HEK293T (cell line): Measurements from ENCODE around the gene ZFP36.

Source experiments
- ARNT ChIP-seq: fragments of 450-650 bp; IDR thresholded peaks from 2 replicates; pipeline ENCODE4 v1.6.1; 2017; ENCODE audit warnings: mild to moderate bottlenecking
- BHLHE40 ChIP-seq: fragments of 450-650 bp; IDR thresholded peaks from 2 replicates; pipeline ENCODE4 v1.6.1; 2016; ENCODE audit warnings: mild to moderate bottlenecking, moderate library complexity, borderline replicate concordance
- CTBP1 ChIP-seq: fragments of 450-650 bp; IDR thresholded peaks from 2 replicates; pipeline ENCODE4 v1.6.1; 2016; ENCODE audit warnings: borderline replicate concordance
- ELF4 ChIP-seq: fragments of 450-650 bp; IDR thresholded peaks from 2 replicates; pipeline ENCODE4 v1.6.1; 2017; ENCODE audit warnings: antibody characterized with exemption
- FOXA1 ChIP-seq: fragments of 450-650 bp; IDR thresholded peaks from 2 replicates; pipeline ENCODE4 v1.6.1; 2016; ENCODE audit warnings: mild to moderate bottlenecking
- FOXK2 ChIP-seq: fragments of 450-650 bp; IDR thresholded peaks from 2 replicates; pipeline ENCODE4 v1.6.1; 2016; ENCODE audit warnings: mild to moderate bottlenecking
- FOXM1 ChIP-seq: fragments of 450-650 bp; IDR thresholded peaks from 2 replicates; pipeline ENCODE4 v1.6.1; 2017; ENCODE audit warnings: mild to moderate bottlenecking, borderline replicate concordance
- HDGF ChIP-seq: fragments of 450-650 bp; IDR thresholded peaks from 2 replicates; pipeline ENCODE4 v1.6.1; 2017; ENCODE audit warnings: antibody characterized with exemption, borderline replicate concordance
- L3MBTL2 ChIP-seq: fragments of 450-650 bp; conservative IDR thresholded peaks from 2 replicates; pipeline ENCODE4 v1.6.1; 2016; ENCODE audit warnings: mild to moderate bottlenecking
- NFRKB ChIP-seq: fragments of 450-650 bp; IDR thresholded peaks from 2 replicates; pipeline ENCODE4 v1.6.1; 2016; ENCODE audit warnings: mild to moderate bottlenecking, moderate library complexity
- SP1 ChIP-seq: fragments of 450-650 bp; IDR thresholded peaks from 2 replicates; pipeline ENCODE4 v1.6.1; 2017
- SUZ12 ChIP-seq: fragments of 450-650 bp; IDR thresholded peaks from 2 replicates; pipeline ENCODE4 v1.6.1; 2016; ENCODE audit warnings: mild to moderate bottlenecking
- TARDBP ChIP-seq: fragments of 450-650 bp; IDR thresholded peaks from 2 replicates; pipeline ENCODE4 v1.6.1; 2016

DNA sequence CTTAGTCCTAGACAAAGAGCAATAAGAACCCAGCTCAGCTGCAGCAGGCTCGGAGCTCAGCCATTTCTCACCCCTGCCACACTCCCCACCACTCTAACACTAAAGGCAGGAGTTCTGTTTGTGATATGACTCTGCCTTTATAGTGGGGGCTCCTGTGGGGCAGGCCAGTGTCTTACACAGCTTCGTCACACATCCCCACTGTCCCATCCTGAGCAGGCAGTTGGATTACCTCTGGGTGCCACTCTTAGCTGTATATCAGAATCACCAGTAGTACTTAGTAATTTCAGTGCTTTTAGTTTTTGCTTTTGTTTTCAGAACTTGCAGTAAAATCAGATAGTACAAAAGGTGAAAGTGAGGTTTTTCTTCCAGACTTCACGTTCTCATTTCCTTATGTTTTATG lies 47.6 kb upstream of the ZFP36 start:
- TF ChIP-seq HDGF = no peak
- no peak for TF ChIP-seq FOXM1
- TF ChIP-seq BHLHE40 = no peak
- TF ChIP-seq SP1 = no peak
- TF ChIP-seq FOXA1 = no peak
- no peak for TF ChIP-seq SUZ12
- no peak for TF ChIP-seq ELF4
- no peak for TF ChIP-seq TARDBP
- no peak for TF ChIP-seq FOXK2
- no peak for TF ChIP-seq L3MBTL2
- TF ChIP-seq NFRKB = no peak
- TF ChIP-seq CTBP1 = no peak
- no peak for TF ChIP-seq ARNT
